SIG-M5 treated with dmso at 0.1 percent for 504 hours (cell line): ENCODE data around the gene TRIAP1.
"Not testable (repeated sequence)": the region's sequence is repeated elsewhere in the genome, so short reads cannot be mapped to it uniquely, and the experiment has no call there.

ENCODE experiments used
- DNase-seq: peaks from one replicate; lab custom pipeline; 2025; ENCODE audit not compliant: unreplicated experiment; lab: John Stamatoyannopoulos, UW

TRIAP1 gene

GRCh38 chr12:120445911-120446843 is at the start of gene TRIAP1, which contains the start of gene GATC:
Gene TRIAP1, minus strand, starts transcription at chr12:120446384. Its CDS starts 12 bp downstream, at chr12:120446372.
Gene GATC, plus strand, starts transcription at chr12:120446444. Its CDS starts 37 bp downstream, at chr12:120446481.
- peak; percentile 85 for DNase-seq

- DNase-seq: no peak
These were observed 49.1 kb upstream of the TRIAP1 start for GRCh38 chr12:120495186-120495730.

- DNase-seq: no peak
These were observed 44.8 kb upstream of the TRIAP1 start for GRCh38 chr12:120490833-120491512.

- no peak for DNase-seq
These were observed 44.1 kb upstream of the TRIAP1 start for GRCh38 chr12:120490325-120490724.

- DNase-seq: no peak
These were observed 42.8 kb upstream of the TRIAP1 start for GRCh38 chr12:120489018-120489417.

GRCh38 chr12:120488057-120488640 is 42.0 kb upstream of the TRIAP1 start:
- no peak for DNase-seq

- not testable (repeated sequence) for DNase-seq
These were observed 41.4 kb upstream of the TRIAP1 start for GRCh38 chr12:120487552-120487951.

- DNase-seq: no peak
These were observed 40.0 kb upstream of the TRIAP1 start for GRCh38 chr12:120485961-120486881.

GRCh38 chr12:120483621-120484020 is 37.4 kb upstream of the TRIAP1 start:
- DNase-seq: peak; percentile 18

- no peak for DNase-seq
These were observed 35.0 kb upstream of the TRIAP1 start for GRCh38 chr12:120481022-120481767.

GRCh38 chr12:120480211-120480610 is 34.0 kb upstream of the TRIAP1 start:
- no peak for DNase-seq

GRCh38 chr12:120479458-120479857 is 33.3 kb upstream of the TRIAP1 start:
- DNase-seq: no peak

- DNase-seq: no peak
These were observed 29.5 kb upstream of the TRIAP1 start for GRCh38 chr12:120475643-120476042.

- DNase-seq: peak; percentile 96
These were observed 28.4 kb upstream of the TRIAP1 start for GRCh38 chr12:120474616-120474960.

GRCh38 chr12:120473807-120474615 is 27.8 kb upstream of the TRIAP1 start:
- DNase-seq: no peak

GRCh38 chr12:120472521-120472920 is 26.3 kb upstream of the TRIAP1 start:
- no peak for DNase-seq

GRCh38 chr12:120470150-120470784 is 24.1 kb upstream of the TRIAP1 start:
- no peak for DNase-seq

GRCh38 chr12:120469450-120470149 is 23.4 kb upstream of the TRIAP1 start, which contains the start of gene SRSF9:
Gene SRSF9, minus strand, starts transcription at chr12:120469748. Its CDS starts 139 bp downstream, at chr12:120469609.
- peak; percentile 94 for DNase-seq
